HepG2 (cell line): ENCODE data around the gene KRTAP9-9. TPM values are rescaled to one million over a fixed set of nuclear protein-coding genes. Genes with fewer than 3 reads are reported as not detected.

Experiments
- ATAC-seq: fragments of 200-7000 bp; cut with Tn5 transposase; 3 replicates; pipeline ENCODE4 v1.9.1; 2020; ENCODE audit warnings: mild to moderate bottlenecking, moderate library complexity
- BruUV-seq: library from RNA; stranded (reverse); fragments of 400-500 nt; replicated peaks from 2 replicates; lab custom pipeline; 2021; lab: Mats Ljungman, UMichigan
- CTCF ChIA-PET: fragments of 300-600 bp; formaldehyde crosslinking; extraction: SDS; loops from one replicate; lab custom pipeline; 2021; ENCODE audit warnings: low total read pairs, inconsistent platforms, low intra/inter-chr PET ratio; lab: Yijun Ruan, JAX
- POLR2A ChIA-PET: fragments of 350-600 bp; sonication (Branson Sonifier 250); formaldehyde crosslinking; loops from one replicate; lab custom pipeline; 2020; ENCODE audit warnings: antibody characterized with exemption, inconsistent platforms; lab: Yijun Ruan, JAX
- DNase-seq: peaks from one replicate; pipeline ENCODE4 v3.0.0-alpha.2; 2015; ENCODE audit warnings: low spot score
- FAIRE-seq: peaks from 3 replicates; lab custom pipeline; 2011; peaks lifted over from hg19 to GRCh38; lab: Jason Lieb, UNC
- H2AFZ ChIP-seq: one replicate; pipeline ENCODE4 v1.6.1; 2011; ENCODE audit warnings: low read length, inconsistent platforms
- H3K27ac ChIP-seq: fragments of 300-600 bp; 3 replicates; pipeline ENCODE4 v1.8.0; 2011; ENCODE audit warnings: mixed run types, mild to moderate bottlenecking, mixed read lengths, low read length, inconsistent platforms; ENCODE audit not compliant: insufficient read depth; ENCODE audit errors: extremely low read length
- H3K27me3 ChIP-seq, 2 experiments: fragments of 200-600 bp in 1 of 2; 2 replicates in 1 of 2; 3 replicates in 1 of 2; pipeline versions ENCODE4 v1.6.0 to v1.8.0; 2011; ENCODE audit warnings: low read length in 2 of 2, mild to moderate bottlenecking in 2 of 2, moderate library complexity in 2 of 2, inconsistent platforms in 1 of 2; ENCODE audit not compliant: insufficient read depth in 2 of 2, control insufficient read depth in 1 of 2
- H3K36me3 ChIP-seq, 2 experiments: fragments of 200-600 bp in 1 of 2; replicated peaks in 1 of 2; 2 replicates in 1 of 2; 3 replicates in 1 of 2; pipeline versions ENCODE4 v1.5.1 to v1.8.0; 2011; ENCODE audit warnings: low read length in 2 of 2, inconsistent platforms in 1 of 2; ENCODE audit not compliant: insufficient read depth in 2 of 2, control insufficient read depth in 1 of 2
- H3K4me1 ChIP-seq: 2 replicates; pipeline ENCODE4 v1.5.1; 2012; ENCODE audit warnings: low read length, inconsistent platforms; ENCODE audit not compliant: insufficient read depth
- H3K4me2 ChIP-seq: 2 replicates; pipeline ENCODE4 v1.6.0; 2011; ENCODE audit warnings: low read depth, low read length, inconsistent platforms
- H3K4me3 ChIP-seq, 3 experiments: fragments of 200-600 bp in 1 of 3; sonication (generic), shearing (Covaris generic) in 1 of 3; replicated peaks in 1 of 3; 2 replicates each; pipeline ENCODE4 v1.5.1; 2011 to 2016; ENCODE audit warnings: low read length in 3 of 3, inconsistent platforms in 2 of 3, low read depth in 2 of 3, mild to moderate bottlenecking in 2 of 3, control low read depth in 1 of 3, mixed read lengths in 1 of 3; ENCODE audit not compliant: insufficient read depth in 1 of 3
- H3K79me2 ChIP-seq: one replicate; pipeline ENCODE4 v1.6.1; 2011; ENCODE audit warnings: low read length, inconsistent platforms; ENCODE audit not compliant: insufficient read depth
- H3K9ac ChIP-seq: 2 replicates; pipeline ENCODE4 v1.6.0; 2011; ENCODE audit warnings: mild to moderate bottlenecking, low read depth, low read length, inconsistent platforms; ENCODE audit not compliant: insufficient read depth
- H3K9me3 ChIP-seq: 2 replicates; pipeline ENCODE4 v1.5.1; 2012; ENCODE audit warnings: mild to moderate bottlenecking, low read length
- H4K20me1 ChIP-seq: 2 replicates; pipeline ENCODE4 v1.6.0; 2011; ENCODE audit warnings: inconsistent platforms, mild to moderate bottlenecking, low read length, moderate library complexity; ENCODE audit not compliant: insufficient read depth
- CREBL2 ChIP-seq: sonication (generic); formaldehyde crosslinking; IDR thresholded peaks from 2 replicates; pipeline ENCODE4 v1.8.1; 2023; ENCODE audit warnings: missing genetic modification reagents, mild to moderate bottlenecking, borderline replicate concordance
- CREM ChIP-seq, 2 experiments: sonication (generic) in 1 of 2; formaldehyde crosslinking in 1 of 2; IDR thresholded peaks; 2 replicates each; pipeline versions ENCODE4 v1.4.0 to v1.6.1; 2016 to 2020; ENCODE audit warnings: antibody characterized with exemption in 1 of 2, mild to moderate bottlenecking in 1 of 2, missing genetic modification reagents in 1 of 2
- KAT2B ChIP-seq: fragments of 150-350 bp; IDR thresholded peaks from 2 replicates; pipeline ENCODE4 v1.6.1; 2014; ENCODE audit warnings: low read depth, low read length, borderline replicate concordance
- MAFG ChIP-seq: sonication (generic); formaldehyde crosslinking; IDR thresholded peaks from 2 replicates; pipeline ENCODE4 v1.5.1; 2020; ENCODE audit warnings: mild to moderate bottlenecking, missing genetic modification reagents
- NFYC ChIP-seq: IDR thresholded peaks from 2 replicates; pipeline ENCODE4 v1.6.1; 2016; ENCODE audit warnings: missing genetic modification reagents, missing compliant biosample characterization
- STAT6 ChIP-seq: sonication (generic); formaldehyde crosslinking; IDR thresholded peaks from 2 replicates; pipeline ENCODE4 v1.4.0; 2020; ENCODE audit warnings: missing genetic modification reagents, mild to moderate bottlenecking, borderline replicate concordance
- SUZ12 ChIP-seq: fragments of 150-350 bp; IDR thresholded peaks from 2 replicates; pipeline ENCODE4 v1.6.1; 2014; ENCODE audit warnings: low read depth, low read length
- TAF15 ChIP-seq: fragments of 200-400 bp; formaldehyde crosslinking; IDR thresholded peaks from one replicate; pipeline ENCODE4 v1.6.1; 2018; ENCODE audit warnings: mild to moderate bottlenecking, low read depth, low read length; ENCODE audit not compliant: poor library complexity, severe bottlenecking
- ZFP36L1 ChIP-seq: sonication (generic); formaldehyde crosslinking; IDR thresholded peaks from 2 replicates; pipeline ENCODE4 v1.8.0; 2022; ENCODE audit warnings: mild to moderate bottlenecking, missing genetic modification reagents, moderate library complexity
- ZNF20 ChIP-seq: sonication (generic); formaldehyde crosslinking; IDR thresholded peaks from 2 replicates; pipeline ENCODE4 v1.4.0; 2020; ENCODE audit warnings: mild to moderate bottlenecking, moderate library complexity, missing genetic modification reagents
- ZNF33A ChIP-seq: sonication (generic); formaldehyde crosslinking; IDR thresholded peaks from 2 replicates; pipeline ENCODE4 v1.5.1; 2020; ENCODE audit warnings: missing genetic modification reagents, mild to moderate bottlenecking, moderate library complexity, borderline replicate concordance
- ZNF343 ChIP-seq: sonication (generic); formaldehyde crosslinking; IDR thresholded peaks from 2 replicates; pipeline ENCODE4 v1.4.0; 2020; ENCODE audit warnings: mild to moderate bottlenecking, missing genetic modification reagents
- ZNF572 ChIP-seq: sonication (generic); formaldehyde crosslinking; IDR thresholded peaks from 2 replicates; pipeline ENCODE4 v1.5.1; 2020; ENCODE audit warnings: mild to moderate bottlenecking, missing genetic modification reagents
- ZNF75D ChIP-seq: sonication (generic); formaldehyde crosslinking; IDR thresholded peaks from 2 replicates; pipeline ENCODE4 v1.8.1; 2023; ENCODE audit warnings: missing genetic modification reagents, mild to moderate bottlenecking, borderline replicate concordance
- WGBS: methylation state at CpG from one replicate; pipeline ENCODE4 v1.1.6; 2017; ENCODE audit warnings: low lambda C conversion rate; 5-methylcytosine and 5-hydroxymethylcytosine counted together
- in situ Hi-C: cut with HindIII; loops from 2 replicates; pipeline ENCODE4 v1.10.0; 2017; ENCODE audit warnings: low pct_unique_long_range_greater_than_20kb; ENCODE audit not compliant: extremely low pct_ligation_motif_present
- intact Hi-C: fragments of 100-400 bp; cut with micrococcal nuclease; formaldehyde crosslinking; loops from one replicate; pipeline ENCODE4 v1.10.0; 2022; ENCODE audit not compliant: unreplicated experiment
- polyA plus RNA-seq, 8 experiments: library from polyadenylated mRNA; depleted of rRNA in 3 of 8; stranded (reverse) in 7 of 8; unstranded in 1 of 8; fragments of >200 nt; fragmentation: Illumina TruSeq in 4 of 8; extraction: Trizol in 4 of 8; gene quantifications; 2 replicates each; pipeline versions ENCODE4 v1.2.1 to v1.2.3, GENCODE V29; 2011 to 2016; ENCODE audit warnings: low read depth in 4 of 8, missing spikeins in 1 of 8, mixed read lengths in 1 of 8; ENCODE audit not compliant: insufficient read depth in 1 of 8
- total RNA-seq, 5 experiments: library from RNA; depleted of rRNA; stranded (reverse); fragments of >200 nt; fragmentation: Illumina TruSeq; extraction: Trizol; gene quantifications; 2 replicates each; pipeline ENCODE4 v1.2.3, GENCODE V29; 2016; ENCODE audit warnings: low read depth in 1 of 5

KRTAP9-9 gene
- total and polyA plus RNA-seq, 2 of the 13 experiments (the other 11 are each of a cell fraction or from before 2014, with no cell fraction given): not detected

GRCh38 chr17:41251261-41251660 is 3.9 kb upstream of the KRTAP9-9 start:
- Histone ChIP-seq H3K36me3 (no peaks in the 10 kb centered on the region), H3K4me3 (no peak overlapping the region), H3K9me3 (no peaks in the 10 kb centered on the region), H2AFZ (no peak overlapping the region), H3K27me3 (peaks cover 0 to 12% of the 10 kb centered on the region in 2 experiments; a peak in 3 of 5 replicates), H3K9ac (no peak overlapping the region), H3K4me1 (no peaks in the 10 kb centered on the region), H3K27ac (no peak overlapping the region), H3K4me2 (no peak overlapping the region), H3K79me2 (no peaks in the 10 kb centered on the region), H4K20me1 (no peaks in the 10 kb centered on the region)
- ChIA-PET CTCF (no interaction called here), POLR2A (no interaction called here)
- WGBS: 3% methylated on average over 1 of the region's 1 CpG
- intact Hi-C loops: no loop called here
- in situ Hi-C loops: no loop called here
- BruUV-seq: no TSS peak
- TF ChIP-seq KAT2B: no peak
- no peak for TF ChIP-seq ZNF20 (CRISPR knock-in tag)
- TF ChIP-seq ZNF75D (CRISPR knock-in tag): no peak
- TF ChIP-seq ZNF33A (CRISPR knock-in tag): no peak
- TF ChIP-seq CREM (IDR thresholded peaks at IDR 0.05): no peak
- no peak for TF ChIP-seq CREM (CRISPR knock-in tag; IDR thresholded peaks at IDR 0.05)
- TF ChIP-seq TAF15: no peak
- TF ChIP-seq STAT6: no peak
- no peak for TF ChIP-seq MAFG (CRISPR knock-in tag)
- TF ChIP-seq ZNF343 (CRISPR knock-in tag): no peak
- TF ChIP-seq ZFP36L1: no peak
- no peak for TF ChIP-seq ZNF572 (CRISPR knock-in tag)
- no peak for TF ChIP-seq NFYC (CRISPR knock-in tag)
- no peak for TF ChIP-seq SUZ12
- no peak for TF ChIP-seq CREBL2 (CRISPR knock-in tag)
- no peak for DNase-seq
- ATAC-seq: no peak
- no peak for FAIRE-seq
